AG04450 (cell line): Measurements from ENCODE around the gene ANTXR1. TPM values are rescaled to one million over a fixed set of nuclear protein-coding genes. Genes with fewer than 3 reads are reported as not detected.

Experiments
- CTCF ChIA-PET: fragments of 300-600, 350-600 bp; formaldehyde crosslinking; extraction: SDS; loops from one replicate; lab custom pipeline; 2022; ENCODE audit warnings: antibody characterized with exemption, inconsistent platforms; lab: Charles Lee
- POLR2A ChIA-PET: fragments of 350-600 bp; formaldehyde crosslinking; extraction: SDS; loops from one replicate; lab custom pipeline; 2021; ENCODE audit warnings: antibody characterized with exemption, inconsistent platforms; lab: Yijun Ruan, JAX
- DNase-seq: peaks from one replicate; pipeline ENCODE4 v3.0.0-alpha.2; 2011; ENCODE audit warnings: low read depth, low spot score
- H3K27ac ChIP-seq: one replicate; pipeline ENCODE4 v1.5.1; 2012; ENCODE audit warnings: low read depth, low read length, control low read depth
- H3K27me3 ChIP-seq: one replicate; pipeline ENCODE4 v1.6.0; 2012; ENCODE audit warnings: low read length; ENCODE audit not compliant: control insufficient read depth, insufficient read depth
- H3K4me3 ChIP-seq: 2 replicates; pipeline ENCODE4 v1.5.1; 2011; ENCODE audit warnings: mild to moderate bottlenecking, low read depth, low read length, control low read depth
- H3K9me3 ChIP-seq: 2 replicates; pipeline ENCODE4 v1.5.1; 2012; ENCODE audit warnings: low read length; ENCODE audit not compliant: control insufficient read depth, insufficient read depth
- polyA plus RNA-seq: library from polyadenylated mRNA; depleted of rRNA; stranded (reverse); fragments of >200 nt; gene quantifications from 2 replicates; pipeline ENCODE4 v1.2.3, GENCODE V29; 2011
- TF ChIP-seq, protein P1 (sequence below): IDR thresholded peaks from 2 replicates; pipeline ENCODE4 v1.5.1; 2011; ENCODE audit warnings: low read depth, low read length, control low read depth, inconsistent platforms

The ANTXR1 gene
- polyA plus RNA-seq, 1 experiment = 113 TPM

DNA sequence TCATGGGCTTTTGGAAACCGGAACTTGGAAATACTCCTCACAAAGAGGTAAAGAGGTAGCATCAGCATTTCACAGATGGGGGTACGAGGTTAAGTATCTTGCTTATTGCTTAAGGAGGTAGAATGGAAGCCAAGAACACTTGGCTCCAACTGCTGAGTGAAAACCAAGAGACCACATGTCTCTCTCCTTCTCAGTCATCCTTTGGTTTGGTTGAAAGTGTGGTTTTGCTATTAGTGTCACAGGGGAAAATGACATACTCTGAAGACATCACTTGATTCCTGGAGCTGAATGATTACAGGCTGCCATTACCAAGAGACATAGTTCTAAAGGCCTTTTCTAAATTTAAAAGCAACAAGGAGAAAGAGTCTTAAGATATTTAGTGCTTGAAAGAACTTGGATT, 41.5 kb downstream of the ANTXR1 start:
- CTCF ChIA-PET = no interaction called here

DNA sequence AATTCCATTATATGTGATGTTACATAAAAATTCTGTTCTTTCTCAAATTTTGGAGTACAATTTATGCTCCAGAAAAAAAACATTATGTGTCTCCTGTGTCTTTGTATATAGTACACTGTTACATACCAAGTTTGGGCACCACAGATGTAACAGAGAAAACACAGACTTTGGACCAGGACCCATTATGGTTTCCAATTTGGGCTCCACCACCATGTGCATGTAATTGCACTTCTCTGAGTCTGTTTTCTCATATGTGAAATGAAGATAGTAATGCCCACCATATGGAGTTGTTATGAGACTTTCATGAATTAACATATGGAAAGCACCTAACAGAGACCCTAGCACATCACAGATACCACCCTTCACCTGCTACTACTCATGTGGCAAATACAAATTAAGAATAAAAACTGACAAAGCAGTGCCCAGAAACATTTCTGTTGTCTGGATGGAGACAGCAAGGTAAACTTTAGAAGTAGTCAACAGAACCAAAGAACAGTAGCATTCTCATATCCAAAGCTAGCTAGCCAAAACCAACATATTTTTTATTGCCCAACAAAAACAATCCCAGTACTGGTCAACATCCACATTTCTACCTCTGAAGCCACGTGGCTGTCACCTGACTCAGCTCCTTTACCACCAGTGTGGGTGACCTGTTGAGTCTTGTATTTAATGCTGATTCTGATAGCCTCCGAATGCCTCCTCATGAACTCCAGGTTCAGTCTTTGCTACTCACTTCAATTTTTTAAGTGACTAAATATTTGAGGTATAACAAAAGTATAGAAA, 42.9 kb downstream of the ANTXR1 start:
- POLR2A ChIA-PET = no interaction called here
- DNase-seq = no peak
- Histone ChIP-seq H3K27ac (no peak overlapping the region), H3K9me3 (no peaks in the 10 kb centered on the region), H3K27me3 (no peaks in the 10 kb centered on the region), H3K4me3 (no peak overlapping the region)
- CTCF ChIA-PET = no interaction called here
- TF ChIP-seq, protein P1, sequence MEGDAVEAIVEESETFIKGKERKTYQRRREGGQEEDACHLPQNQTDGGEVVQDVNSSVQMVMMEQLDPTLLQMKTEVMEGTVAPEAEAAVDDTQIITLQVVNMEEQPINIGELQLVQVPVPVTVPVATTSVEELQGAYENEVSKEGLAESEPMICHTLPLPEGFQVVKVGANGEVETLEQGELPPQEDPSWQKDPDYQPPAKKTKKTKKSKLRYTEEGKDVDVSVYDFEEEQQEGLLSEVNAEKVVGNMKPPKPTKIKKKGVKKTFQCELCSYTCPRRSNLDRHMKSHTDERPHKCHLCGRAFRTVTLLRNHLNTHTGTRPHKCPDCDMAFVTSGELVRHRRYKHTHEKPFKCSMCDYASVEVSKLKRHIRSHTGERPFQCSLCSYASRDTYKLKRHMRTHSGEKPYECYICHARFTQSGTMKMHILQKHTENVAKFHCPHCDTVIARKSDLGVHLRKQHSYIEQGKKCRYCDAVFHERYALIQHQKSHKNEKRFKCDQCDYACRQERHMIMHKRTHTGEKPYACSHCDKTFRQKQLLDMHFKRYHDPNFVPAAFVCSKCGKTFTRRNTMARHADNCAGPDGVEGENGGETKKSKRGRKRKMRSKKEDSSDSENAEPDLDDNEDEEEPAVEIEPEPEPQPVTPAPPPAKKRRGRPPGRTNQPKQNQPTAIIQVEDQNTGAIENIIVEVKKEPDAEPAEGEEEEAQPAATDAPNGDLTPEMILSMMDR = no peak

More for the DNA sequence above, 41.5 kb downstream of the ANTXR1 start:
- DNase-seq = no peak
- Histone ChIP-seq H3K9me3 (no peaks in the 10 kb centered on the region), H3K4me3 (no peak overlapping the region), H3K27me3 (no peaks in the 10 kb centered on the region), H3K27ac (no peak overlapping the region)
- TF ChIP-seq, protein P1 = no peak
- POLR2A ChIA-PET = no interaction called here

DNA sequence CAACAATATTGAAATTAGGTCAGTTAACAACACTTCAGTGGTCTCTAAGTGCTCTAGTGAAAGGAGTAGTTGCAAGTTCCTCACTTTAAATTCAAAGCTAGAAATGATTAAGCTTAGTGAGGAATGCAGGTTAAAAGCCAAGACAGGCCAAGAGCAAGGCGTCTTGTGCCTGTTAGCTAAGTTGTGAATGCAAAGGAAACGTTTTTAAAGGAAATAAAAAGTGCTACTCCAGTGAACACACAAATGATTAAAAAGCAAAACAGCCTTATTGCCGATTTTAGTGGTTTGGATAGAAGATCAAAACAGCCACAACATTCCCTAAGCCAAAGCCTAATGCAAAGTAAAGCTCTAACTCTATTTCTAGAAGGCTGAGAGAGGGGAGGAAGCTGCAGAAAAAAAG, 44.7 kb downstream of the ANTXR1 start:
- TF ChIP-seq, protein P1 = no peak
- no peak for DNase-seq
- Histone ChIP-seq H3K27ac (no peak overlapping the region), H3K4me3 (no peak overlapping the region), H3K27me3 (no peaks in the 10 kb centered on the region), H3K9me3 (no peaks in the 10 kb centered on the region)
- ChIA-PET POLR2A (no interaction called here), CTCF (no interaction called here)

DNA sequence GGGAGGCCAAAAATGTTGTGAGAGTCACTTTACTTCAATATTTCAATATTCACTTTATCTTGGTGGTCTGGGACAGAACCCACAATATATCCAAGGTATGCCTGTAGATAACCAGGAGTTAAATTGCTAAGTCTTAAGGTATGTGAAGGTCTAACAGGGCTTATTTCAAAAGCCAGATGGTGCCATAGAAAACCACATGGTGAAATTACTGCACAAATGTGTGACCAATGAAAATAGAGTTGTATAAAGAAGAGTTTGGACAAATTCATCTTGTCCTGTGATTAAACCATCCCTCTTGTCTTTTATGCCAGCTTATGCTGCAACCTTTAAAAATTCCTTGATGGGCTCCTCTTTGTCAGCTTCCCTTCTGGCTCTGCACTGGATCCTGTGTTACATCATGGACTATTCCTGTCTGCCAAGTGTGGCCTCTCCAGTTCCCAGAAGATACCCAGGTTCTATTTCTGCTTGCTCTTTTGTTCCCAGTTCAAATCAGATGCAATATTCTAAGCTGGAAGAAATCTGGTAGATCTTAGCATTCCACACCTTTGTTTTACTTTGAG, 46.8 kb downstream of the ANTXR1 start:
- H3K9me3 ChIP-seq = no peaks in the 10 kb centered on the region
- H3K4me3 ChIP-seq = no peak overlapping the region
- H3K27me3 ChIP-seq = no peaks in the 10 kb centered on the region
- POLR2A ChIA-PET = no interaction called here
- DNase-seq = no peak
- CTCF ChIA-PET = interaction anchor here (0.6 kb wide), 1 partner anchor 22 kb away, joined by 3 read pairs; no protein-coding TSS in a partner anchor
- H3K27ac ChIP-seq = no peak overlapping the region
- TF ChIP-seq, protein P1 = no peak

DNA sequence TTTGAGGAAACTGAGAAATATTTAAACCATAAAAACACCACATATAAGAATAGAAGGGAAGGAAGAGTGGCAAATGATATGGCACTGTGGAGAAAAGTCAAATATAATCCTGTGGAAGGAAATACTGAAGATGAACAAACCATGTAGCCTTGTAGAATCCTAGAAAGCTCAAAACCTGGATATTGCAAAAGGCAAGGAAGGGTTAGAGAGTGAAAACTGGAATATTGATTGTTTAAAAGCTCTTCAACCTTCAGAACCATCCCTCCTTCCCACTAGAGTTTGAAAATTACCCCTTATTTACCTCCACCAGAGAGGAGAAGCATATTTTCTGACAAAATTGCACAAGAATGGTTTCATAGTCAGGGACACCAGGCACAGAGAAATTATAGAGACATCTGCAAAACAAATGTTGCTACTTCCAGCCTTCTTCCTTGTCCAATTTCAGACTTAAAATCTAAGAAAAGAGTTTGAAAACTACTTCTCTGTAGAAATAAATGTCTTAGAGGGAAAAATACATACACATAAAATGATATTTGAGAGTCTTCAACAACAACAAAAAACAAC, 48.0 kb downstream of the ANTXR1 start:
- no peaks in the 10 kb centered on the region for H3K27me3 ChIP-seq
- TF ChIP-seq, protein P1 = no peak
- no peak overlapping the region for H3K4me3 ChIP-seq
- DNase-seq = no peak
- CTCF ChIA-PET = no interaction called here
- no peaks in the 10 kb centered on the region for H3K9me3 ChIP-seq
- H3K27ac ChIP-seq = no peak overlapping the region
- POLR2A ChIA-PET = interaction anchor here (0.8 to 1.9 kb wide), 2 partner anchors 22 to 116 kb away, joined by 4 to 5 read pairs; no protein-coding TSS in a partner anchor
